ENCODE data around the gene CD37.

Gene CD37

GRCh38 chr19:49344505-49345423 is 9.6 kb downstream of the CD37 start:
- H2AFZ ChIP-seq (ENCODE audit: low read depth, low read length), result no peak overlapping the region
- H3K27me3 ChIP-seq (ENCODE audit: insufficient read depth, low read length), result no peaks in the 10 kb centered on the region
- peaks cover 87% of the 10 kb centered on the region for H3K36me3 ChIP-seq (ENCODE audit: insufficient read depth, low read length)
- H3K4me1 ChIP-seq (ENCODE audit: insufficient read depth, low read length), result peaks cover 6% of the 10 kb centered on the region
- no peaks in the 10 kb centered on the region for H3K9me3 ChIP-seq (ENCODE audit: low read length)
- no peak overlapping the region for H3K4me3 ChIP-seq (ENCODE audit: low read length)

- Histone ChIP-seq H2AFZ (ENCODE audit: low read depth, low read length) (no peak overlapping the region), H3K9me3 (ENCODE audit: low read length) (no peaks in the 10 kb centered on the region), H3K4me1 (ENCODE audit: insufficient read depth, low read length) (peaks cover 6% of the 10 kb centered on the region), H3K4me3 (ENCODE audit: low read length) (no peak overlapping the region), H3K27me3 (ENCODE audit: insufficient read depth, low read length) (no peaks in the 10 kb centered on the region), H3K36me3 (ENCODE audit: insufficient read depth, low read length) (peaks cover 85% of the 10 kb centered on the region)
Measured at GRCh38 chr19:49347191-49347590, 12.0 kb downstream of the CD37 start.

- no peak overlapping the region for H2AFZ ChIP-seq (ENCODE audit: low read depth, low read length)
- H3K27me3 ChIP-seq (ENCODE audit: insufficient read depth, low read length), result no peaks in the 10 kb centered on the region
- H3K9me3 ChIP-seq (ENCODE audit: low read length), result no peaks in the 10 kb centered on the region
- H3K36me3 ChIP-seq (ENCODE audit: insufficient read depth, low read length), result peaks cover 81% of the 10 kb centered on the region
- no peak overlapping the region for H3K4me3 ChIP-seq (ENCODE audit: low read length)
- H3K4me1 ChIP-seq (ENCODE audit: insufficient read depth, low read length), result peaks cover 6% of the 10 kb centered on the region
Measured at GRCh38 chr19:49347835-49348234, 12.6 kb downstream of the CD37 start.

DNA sequence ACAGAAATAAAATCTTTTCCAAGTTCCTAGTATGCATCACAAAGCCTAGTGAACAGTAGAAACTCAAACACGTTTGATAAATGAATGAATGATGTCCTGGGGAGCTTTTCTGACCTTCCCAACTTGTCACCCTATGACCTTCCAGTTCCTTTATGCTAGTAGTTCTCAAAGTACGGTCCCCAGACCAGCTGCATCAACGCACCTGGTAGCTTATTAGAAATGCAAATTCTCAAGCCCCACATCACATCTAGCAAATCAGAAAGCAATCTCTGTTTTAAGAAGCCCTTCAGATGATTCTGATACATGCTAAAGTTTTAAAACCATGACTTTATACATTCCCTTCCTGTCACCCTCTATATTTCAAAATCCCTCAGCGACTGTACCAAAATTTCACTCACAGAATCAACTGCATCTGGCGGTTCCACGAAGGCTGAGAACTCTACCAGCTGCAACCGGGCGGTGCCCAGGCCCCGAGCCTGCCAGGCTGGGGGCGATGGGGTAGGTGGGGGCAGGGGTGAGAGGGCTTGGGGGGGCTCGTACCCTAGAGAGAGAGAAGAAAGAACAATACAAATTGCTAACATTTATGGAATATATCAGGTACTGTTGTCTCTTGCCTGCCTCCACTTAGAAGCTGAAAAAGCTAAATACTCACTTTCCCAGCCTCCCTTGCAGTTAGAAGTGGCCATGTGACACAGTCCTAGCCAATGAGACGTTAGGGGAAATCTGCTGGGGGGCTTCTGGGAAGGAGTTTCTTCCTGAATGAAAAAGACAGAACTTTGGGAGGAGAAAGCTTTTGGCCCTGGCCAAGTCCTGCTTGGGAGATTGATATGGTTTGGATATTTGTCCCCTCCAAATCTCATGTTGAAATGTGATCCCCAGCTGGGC is 13.3 kb downstream of the CD37 start:
- peaks cover 81% of the 10 kb centered on the region for H3K36me3 ChIP-seq (ENCODE audit: insufficient read depth, low read length)
- no peak overlapping the region for H2AFZ ChIP-seq (ENCODE audit: low read depth, low read length)
- H3K4me3 ChIP-seq (ENCODE audit: low read length), result no peak overlapping the region
- no peaks in the 10 kb centered on the region for H3K27me3 ChIP-seq (ENCODE audit: insufficient read depth, low read length)
- H3K4me1 ChIP-seq (ENCODE audit: insufficient read depth, low read length), result peaks cover 6% of the 10 kb centered on the region
- H3K9me3 ChIP-seq (ENCODE audit: low read length), result no peaks in the 10 kb centered on the region

DNA sequence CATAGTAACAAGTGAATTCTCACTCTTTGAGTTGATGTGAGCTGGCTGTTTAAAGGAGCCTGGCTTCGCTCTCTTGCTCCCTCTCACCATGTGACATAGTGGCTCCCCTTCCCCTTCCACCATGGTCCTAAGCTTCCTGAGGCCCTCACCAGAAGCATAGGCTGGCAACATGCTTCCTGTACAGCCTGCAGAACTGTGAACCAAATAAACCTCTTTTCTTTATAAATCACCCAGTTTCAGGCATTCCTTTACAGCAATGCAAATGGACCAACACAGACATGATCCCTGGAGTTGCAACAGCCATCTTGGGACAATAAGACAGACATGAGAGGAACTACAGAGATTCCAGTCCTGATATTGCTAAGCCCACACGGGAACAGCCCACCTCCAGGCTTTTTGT is 14.4 kb downstream of the CD37 start:
- no peak overlapping the region for H3K4me3 ChIP-seq (ENCODE audit: low read length)
- no peaks in the 10 kb centered on the region for H3K27me3 ChIP-seq (ENCODE audit: insufficient read depth, low read length)
- H2AFZ ChIP-seq (ENCODE audit: low read depth, low read length), result no peak overlapping the region
- H3K4me1 ChIP-seq (ENCODE audit: insufficient read depth, low read length), result peaks cover 6% of the 10 kb centered on the region
- peaks cover 83% of the 10 kb centered on the region for H3K36me3 ChIP-seq (ENCODE audit: insufficient read depth, low read length)
- no peaks in the 10 kb centered on the region for H3K9me3 ChIP-seq (ENCODE audit: low read length)

DNA sequence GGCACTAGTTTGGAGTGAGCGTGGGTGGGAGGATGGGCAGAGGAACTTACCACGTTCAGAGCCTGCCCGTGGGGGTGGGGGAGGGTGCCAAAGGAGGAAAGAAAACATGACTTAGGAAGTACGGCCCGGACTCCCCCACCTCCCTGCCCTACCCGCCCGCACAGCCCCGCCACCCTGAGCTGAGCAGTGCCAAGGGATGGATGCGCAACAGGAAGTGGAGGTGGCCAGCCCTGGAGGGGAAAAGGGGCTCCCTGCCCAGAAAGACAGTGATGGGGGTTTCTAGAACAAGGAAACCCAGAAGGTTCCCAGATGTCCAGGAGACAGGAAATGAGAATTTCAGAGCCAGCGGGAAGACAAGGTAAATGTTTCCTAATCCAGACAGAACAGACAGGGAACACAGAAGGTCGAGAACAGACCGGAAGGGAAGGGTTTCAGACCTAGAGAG is 20.7 kb downstream of the CD37 start:
- no peak overlapping the region for H3K4me3 ChIP-seq (ENCODE audit: low read length)
- H3K27me3 ChIP-seq (ENCODE audit: insufficient read depth, low read length), result no peaks in the 10 kb centered on the region
- H3K36me3 ChIP-seq (ENCODE audit: insufficient read depth, low read length), result peaks cover 74% of the 10 kb centered on the region
- no peak overlapping the region for H2AFZ ChIP-seq (ENCODE audit: low read depth, low read length)
- peaks cover 7% of the 10 kb centered on the region for H3K4me1 ChIP-seq (ENCODE audit: insufficient read depth, low read length)
- no peaks in the 10 kb centered on the region for H3K9me3 ChIP-seq (ENCODE audit: low read length)

DNA sequence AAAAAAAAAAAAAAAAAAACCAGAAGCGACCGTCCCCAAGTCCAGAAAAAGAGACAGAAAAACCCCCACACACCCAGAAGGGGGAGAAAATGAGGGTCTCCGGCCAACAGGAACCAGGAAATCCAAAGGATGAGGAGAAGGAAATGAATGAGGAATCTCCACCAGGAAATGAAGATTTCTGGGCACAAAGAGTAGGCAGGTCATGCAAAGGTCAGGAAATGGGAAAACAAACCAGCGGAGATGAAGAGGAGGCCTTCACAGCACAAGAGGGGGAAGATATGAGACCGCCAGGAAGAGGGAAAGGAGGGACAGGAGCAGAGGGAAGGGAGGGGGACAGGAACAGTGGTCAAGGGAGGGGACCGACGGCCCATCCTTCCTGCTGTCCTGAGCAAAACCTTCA is 21.2 kb downstream of the CD37 start:
- Histone ChIP-seq H2AFZ (ENCODE audit: low read depth, low read length) (no peak overlapping the region), H3K9me3 (ENCODE audit: low read length) (no peaks in the 10 kb centered on the region), H3K36me3 (ENCODE audit: insufficient read depth, low read length) (peaks cover 70% of the 10 kb centered on the region), H3K4me1 (ENCODE audit: insufficient read depth, low read length) (peaks cover 7% of the 10 kb centered on the region), H3K27me3 (ENCODE audit: insufficient read depth, low read length) (no peaks in the 10 kb centered on the region), H3K4me3 (ENCODE audit: low read length) (no peak overlapping the region)

GRCh38 chr19:49357186-49357585 is 22.0 kb downstream of the CD37 start:
- Histone ChIP-seq H3K36me3 (ENCODE audit: insufficient read depth, low read length) (peaks cover 63% of the 10 kb centered on the region), H3K4me1 (ENCODE audit: insufficient read depth, low read length) (peaks cover 7% of the 10 kb centered on the region), H2AFZ (ENCODE audit: low read depth, low read length) (no peak overlapping the region), H3K4me3 (ENCODE audit: low read length) (no peak overlapping the region), H3K9me3 (ENCODE audit: low read length) (no peaks in the 10 kb centered on the region), H3K27me3 (ENCODE audit: insufficient read depth, low read length) (no peaks in the 10 kb centered on the region)

- H2AFZ ChIP-seq (ENCODE audit: low read depth, low read length), result no peak overlapping the region
- peaks cover 11% of the 10 kb centered on the region for H3K4me1 ChIP-seq (ENCODE audit: insufficient read depth, low read length)
- no peaks in the 10 kb centered on the region for H3K9me3 ChIP-seq (ENCODE audit: low read length)
- H3K4me3 ChIP-seq (ENCODE audit: low read length), result peak overlapping the region; percentile 99
- peaks cover 40% of the 10 kb centered on the region for H3K36me3 ChIP-seq (ENCODE audit: insufficient read depth, low read length)
- no peaks in the 10 kb centered on the region for H3K27me3 ChIP-seq (ENCODE audit: insufficient read depth, low read length)
Measured at GRCh38 chr19:49359851-49360820, 24.9 kb downstream of the CD37 start.

GRCh38 chr19:49361438-49362047 is 26.3 kb downstream of the CD37 start:
- Histone ChIP-seq H3K27me3 (ENCODE audit: insufficient read depth, low read length) (no peaks in the 10 kb centered on the region), H2AFZ (ENCODE audit: low read depth, low read length) (peak overlapping the region; percentile 14), H3K4me3 (ENCODE audit: low read length) (peak overlapping the region; percentile 99), H3K4me1 (ENCODE audit: insufficient read depth, low read length) (peaks cover 11% of the 10 kb centered on the region), H3K9me3 (ENCODE audit: low read length) (no peaks in the 10 kb centered on the region), H3K36me3 (ENCODE audit: insufficient read depth, low read length) (peaks cover 27% of the 10 kb centered on the region)

- Histone ChIP-seq H3K36me3 (ENCODE audit: insufficient read depth, low read length) (peaks cover 19% of the 10 kb centered on the region), H2AFZ (ENCODE audit: low read depth, low read length) (peak within 1 kb of the TSS; percentile 14), H3K4me1 (ENCODE audit: insufficient read depth, low read length) (peaks cover 11% of the 10 kb centered on the region), H3K9me3 (ENCODE audit: low read length) (no peaks in the 10 kb centered on the region), H3K4me3 (ENCODE audit: low read length) (peak within 1 kb of the TSS; percentile 99), H3K27me3 (ENCODE audit: insufficient read depth, low read length) (no peaks in the 10 kb centered on the region)
Measured at GRCh38 chr19:49362048-49362928, 27.1 kb downstream of the CD37 start, which contains the start of gene TEAD2. TSS of gene TEAD2 (minus strand) at chr19:49362416. CDS start at chr19:49360075, 2,341 bp downstream.

Data from neuron (in vitro differentiated cells).